HUES48 (cell line): Measurements from ENCODE around the gene ATG4D.
A peak's percentile ranks its signal among the peaks of the same experiment; 100 is the strongest.

Source experiments
- H3K27ac ChIP-seq: one replicate; pipeline ENCODE4 v1.7.0; 2013; ENCODE audit warnings: low read depth, low read length, inconsistent platforms
- H3K27me3 ChIP-seq: 2 replicates; pipeline ENCODE4 v1.6.1; 2013; ENCODE audit warnings: mild to moderate bottlenecking, low read length; ENCODE audit not compliant: control insufficient read depth, insufficient read depth
- H3K36me3 ChIP-seq: 2 replicates; pipeline ENCODE4 v1.6.1; 2013; ENCODE audit warnings: low read length; ENCODE audit not compliant: control insufficient read depth, insufficient read depth
- H3K4me1 ChIP-seq: 2 replicates; pipeline ENCODE4 v1.6.1; 2013; ENCODE audit warnings: mild to moderate bottlenecking, low read length; ENCODE audit not compliant: control insufficient read depth, insufficient read depth
- H3K4me3 ChIP-seq: 2 replicates; pipeline ENCODE4 v1.5.1; 2013; ENCODE audit warnings: mild to moderate bottlenecking, low read depth, low read length
- H3K9ac ChIP-seq: 2 replicates; pipeline ENCODE4 v1.6.1; 2013; ENCODE audit warnings: mild to moderate bottlenecking, low read depth, low read length, moderate library complexity
- H3K9me3 ChIP-seq: 2 replicates; pipeline ENCODE4 v1.6.1; 2013; ENCODE audit warnings: low read length; ENCODE audit not compliant: control insufficient read depth, insufficient read depth

ATG4D gene

DNA sequence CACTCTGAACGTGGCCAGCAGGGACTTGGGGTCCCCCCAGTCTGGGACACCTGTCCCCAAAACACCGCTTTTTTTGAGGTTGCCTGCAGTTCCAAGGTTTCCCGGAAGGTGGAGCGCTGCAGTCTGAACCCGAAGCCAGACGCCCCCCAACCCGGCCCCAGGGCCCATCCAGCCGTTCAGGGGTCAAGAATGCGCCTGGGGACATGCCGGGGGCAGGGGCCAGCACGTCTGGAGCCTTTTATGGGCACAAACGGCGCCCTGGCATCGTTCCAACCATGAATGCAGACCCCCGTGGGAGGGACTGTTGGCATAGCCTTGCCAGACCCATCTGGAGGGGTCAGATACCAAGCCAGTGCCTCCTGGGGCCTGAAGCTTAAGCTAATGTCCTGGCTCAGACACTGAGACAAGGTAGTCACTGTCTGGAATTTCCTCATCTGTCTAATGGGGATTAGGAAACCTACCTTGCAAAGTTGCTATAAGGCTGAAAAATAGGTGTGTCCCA lies 33.4 kb upstream of the ATG4D start:
- H3K36me3 ChIP-seq = no peaks in the 10 kb centered on the region
- H3K27ac ChIP-seq = no peak overlapping the region
- H3K4me3 ChIP-seq = no peak overlapping the region
- H3K9me3 ChIP-seq = no peaks in the 10 kb centered on the region
- H3K9ac ChIP-seq = no peak overlapping the region
- H3K27me3 ChIP-seq = peaks cover 29% of the 10 kb centered on the region
- peaks cover 3% of the 10 kb centered on the region; the same call in 1 of the 2 replicates for H3K4me1 ChIP-seq

DNA sequence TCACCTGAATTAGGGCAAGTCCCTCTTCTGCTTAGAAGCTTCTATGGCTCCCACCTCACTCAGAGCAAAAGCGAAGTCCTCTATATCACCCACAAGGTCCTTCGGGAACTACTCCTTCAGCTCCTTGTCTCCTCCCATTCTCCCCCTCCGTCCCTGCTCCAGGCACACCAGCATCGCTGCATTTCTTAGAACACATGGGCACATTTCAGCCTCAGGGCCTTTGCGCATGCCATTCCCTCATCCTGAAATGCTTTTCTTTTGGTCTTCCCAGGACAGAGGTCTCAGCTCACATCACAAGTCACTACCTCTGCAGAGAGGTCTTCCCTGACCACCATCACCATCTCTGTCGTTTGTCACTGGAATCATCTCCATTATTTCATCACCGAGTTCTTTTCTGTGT lies 30.5 kb upstream of the ATG4D start:
- Histone ChIP-seq H3K9me3 (no peaks in the 10 kb centered on the region), H3K4me3 (no peak overlapping the region), H3K4me1 (peaks cover 9% of the 10 kb centered on the region; the same call in 1 of the 2 replicates), H3K9ac (no peak overlapping the region), H3K27ac (no peak overlapping the region), H3K27me3 (peaks cover 58% of the 10 kb centered on the region), H3K36me3 (no peaks in the 10 kb centered on the region)

- H3K27me3 ChIP-seq = peaks cover 71% of the 10 kb centered on the region
- H3K4me1 ChIP-seq = peaks cover 9% of the 10 kb centered on the region; the same call in 1 of the 2 replicates
- 0 out of 2 replicates have a peak overlapping the region, but pooled peaks have one; percentile 5 for H3K9ac ChIP-seq
- no peak overlapping the region for H3K27ac ChIP-seq
- peak overlapping the region; percentile 56 for H3K4me3 ChIP-seq
- H3K9me3 ChIP-seq = no peaks in the 10 kb centered on the region
- H3K36me3 ChIP-seq = no peaks in the 10 kb centered on the region
These were observed 29.2 kb upstream of the ATG4D start for GRCh38 chr19:10514211-10515145.

GRCh38 chr19:10516064-10516385 lies 27.7 kb upstream of the ATG4D start:
- no peaks in the 10 kb centered on the region for H3K36me3 ChIP-seq
- peaks cover 71% of the 10 kb centered on the region for H3K27me3 ChIP-seq
- H3K9ac ChIP-seq = no peak overlapping the region
- H3K4me1 ChIP-seq = peaks cover 9% of the 10 kb centered on the region; the same call in 1 of the 2 replicates
- no peak overlapping the region for H3K27ac ChIP-seq
- H3K4me3 ChIP-seq = no peak overlapping the region
- H3K9me3 ChIP-seq = no peaks in the 10 kb centered on the region

DNA sequence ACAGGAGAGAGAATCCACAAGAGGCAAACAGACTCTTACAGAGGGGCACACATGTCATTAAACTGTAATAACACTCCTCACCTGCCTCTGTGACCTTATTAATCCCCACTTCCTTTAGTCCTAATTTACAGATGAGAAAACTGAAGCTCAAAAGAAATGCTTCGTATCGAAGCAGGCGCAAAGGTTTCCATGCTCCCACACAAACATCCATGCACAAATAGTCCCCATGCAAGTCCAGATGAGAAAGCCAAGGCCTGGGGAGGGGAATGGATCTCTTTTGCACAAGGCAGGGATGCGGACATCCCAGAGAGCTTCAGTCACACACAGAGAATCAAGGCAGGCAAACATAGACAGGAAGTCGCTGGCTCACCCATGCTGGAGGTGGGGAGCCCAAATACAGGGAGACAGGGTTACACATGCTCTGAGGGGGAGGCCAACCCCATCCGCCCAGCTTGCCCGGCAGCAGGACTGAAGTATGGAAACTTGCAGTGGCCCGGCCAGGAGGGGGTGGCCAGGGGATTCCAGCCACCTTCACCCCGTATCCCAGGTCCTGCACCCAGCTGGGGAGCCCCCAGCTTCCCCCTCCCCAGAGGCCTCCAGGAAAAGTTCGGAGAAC lies 26.9 kb upstream of the ATG4D start:
- no peaks in the 10 kb centered on the region for H3K9me3 ChIP-seq
- peaks cover 9% of the 10 kb centered on the region; the same call in 1 of the 2 replicates for H3K4me1 ChIP-seq
- no peak overlapping the region for H3K27ac ChIP-seq
- peaks cover 71% of the 10 kb centered on the region for H3K27me3 ChIP-seq
- peak overlapping the region; percentile 78 for H3K4me3 ChIP-seq
- no peaks in the 10 kb centered on the region for H3K36me3 ChIP-seq
- H3K9ac ChIP-seq = no peak overlapping the region

DNA sequence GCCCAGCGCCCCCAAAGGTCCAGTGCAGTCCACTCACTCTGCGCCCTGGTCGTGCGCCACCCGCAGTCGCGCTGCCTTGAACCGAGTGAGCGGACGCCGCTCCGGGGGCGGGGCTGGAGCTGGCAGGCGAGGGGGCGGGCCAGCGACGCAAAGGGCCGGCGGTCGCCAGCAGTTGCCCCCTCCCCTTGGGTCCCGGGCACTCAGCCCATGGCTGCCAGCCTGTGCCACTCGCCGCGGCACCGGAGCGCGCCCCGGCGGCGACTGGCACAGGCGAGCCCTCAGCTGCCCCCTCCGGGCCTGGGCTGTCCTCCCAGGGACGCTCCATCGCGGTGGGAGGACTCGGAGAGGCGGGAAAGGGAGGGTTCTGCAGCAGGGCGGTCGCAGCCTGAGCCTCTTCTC lies 26.3 kb upstream of the ATG4D start, which contains the start of gene S1PR5:
TSS of gene S1PR5 (minus strand) at position 87 of the 399 bp plus-strand sequence. CDS start 2,436 bp downstream, outside the sequence.
- H3K36me3 ChIP-seq = no peaks in the 10 kb centered on the region
- H3K27me3 ChIP-seq = peaks cover 71% of the 10 kb centered on the region
- H3K9ac ChIP-seq = no peak within 1 kb of the TSS
- peak within 1 kb of the TSS; percentile 78 for H3K4me3 ChIP-seq
- H3K9me3 ChIP-seq = no peaks in the 10 kb centered on the region
- no peak within 1 kb of the TSS for H3K27ac ChIP-seq
- H3K4me1 ChIP-seq = peaks cover 9% of the 10 kb centered on the region; the same call in 1 of the 2 replicates

DNA sequence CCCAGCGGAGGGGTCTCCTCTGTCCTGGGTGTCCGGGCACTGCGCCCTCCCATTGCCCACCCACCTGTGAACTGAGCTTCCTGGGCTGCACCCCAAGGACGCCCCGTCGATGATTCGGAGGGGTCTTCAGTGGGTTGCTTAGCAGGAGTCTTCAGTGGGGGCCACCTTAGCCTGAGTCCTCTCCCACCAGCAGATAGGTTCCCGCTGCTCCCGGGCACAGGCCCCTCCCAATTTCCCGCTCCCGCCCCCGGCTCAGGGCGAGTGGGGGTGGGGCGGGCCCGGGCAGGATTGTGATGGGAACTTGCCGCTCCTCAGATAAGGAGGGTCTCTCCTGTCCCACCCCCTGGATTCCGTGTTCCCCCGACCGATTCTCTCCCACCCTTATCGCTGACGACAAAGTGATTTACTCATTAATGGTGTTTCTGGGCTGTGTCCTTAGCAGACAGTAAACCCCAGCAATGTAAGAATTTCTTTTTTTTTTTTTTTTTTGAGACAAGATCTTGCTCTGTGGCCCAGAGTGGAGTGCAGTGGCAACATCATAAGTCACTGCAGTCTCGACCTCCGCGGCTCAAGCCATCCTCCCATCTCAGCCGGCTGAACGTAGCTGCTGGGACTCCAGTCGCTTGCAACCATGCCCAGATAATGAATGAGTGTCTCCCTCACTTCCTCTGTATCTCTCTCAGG lies 25.8 kb upstream of the ATG4D start:
- Histone ChIP-seq H3K4me1 (peaks cover 9% of the 10 kb centered on the region; the same call in 1 of the 2 replicates), H3K36me3 (no peaks in the 10 kb centered on the region), H3K9ac (no peak overlapping the region), H3K4me3 (peak overlapping the region; percentile 78), H3K9me3 (no peaks in the 10 kb centered on the region), H3K27ac (no peak overlapping the region), H3K27me3 (peaks cover 66% of the 10 kb centered on the region)

DNA sequence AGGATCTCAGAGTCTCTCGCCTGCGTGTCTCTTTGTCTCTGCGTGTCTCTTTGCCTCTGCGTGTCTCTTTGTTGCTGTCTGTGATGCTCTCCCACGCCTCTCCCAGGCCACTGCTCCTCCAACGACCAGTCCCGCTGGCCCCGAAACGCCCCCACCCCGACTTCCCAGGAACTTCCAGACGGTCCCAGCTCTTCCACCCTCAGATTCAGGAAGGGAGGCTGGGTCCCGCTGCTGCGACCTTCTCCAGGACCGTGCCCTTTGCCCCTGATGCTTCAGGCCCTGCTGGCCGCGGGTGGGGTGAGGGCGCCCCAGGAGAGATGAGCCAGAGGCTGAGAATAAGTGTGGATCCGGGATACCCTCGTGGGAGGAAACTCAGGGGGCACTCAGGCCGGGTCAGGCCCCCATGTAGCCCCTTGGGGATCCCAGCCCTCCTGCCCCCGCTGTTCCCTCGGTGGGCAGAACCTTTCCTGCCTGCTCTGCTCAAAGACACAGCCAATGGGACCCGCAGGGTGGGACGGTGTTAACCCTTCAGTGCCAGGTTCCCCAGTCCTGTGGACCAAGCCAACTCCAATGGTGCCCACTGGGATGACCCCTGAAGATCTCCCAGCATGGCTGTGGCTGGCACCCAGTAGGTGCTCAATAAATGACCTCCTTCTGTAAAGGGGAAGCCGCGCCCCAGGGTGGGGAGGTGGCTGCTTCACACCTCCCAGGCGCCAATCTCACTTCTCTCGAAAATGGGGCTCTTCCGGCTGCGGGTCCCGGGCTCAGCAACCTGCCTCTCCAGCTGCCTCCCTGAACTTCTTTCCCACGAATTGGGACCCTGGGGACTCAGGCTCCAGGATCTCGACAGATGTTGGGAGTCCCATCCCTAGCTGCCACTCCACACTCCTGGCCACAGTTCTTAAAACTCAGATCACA lies 25.0 kb upstream of the ATG4D start:
- Histone ChIP-seq H3K9ac (no peak overlapping the region), H3K4me3 (peak overlapping the region; percentile 78)

GRCh38 chr19:10519421-10519820 lies 24.3 kb upstream of the ATG4D start:
- H3K4me3 ChIP-seq = no peak overlapping the region
- no peaks in the 10 kb centered on the region for H3K36me3 ChIP-seq
- peaks cover 51% of the 10 kb centered on the region for H3K27me3 ChIP-seq
- H3K27ac ChIP-seq = no peak overlapping the region
- no peak overlapping the region for H3K9ac ChIP-seq
- H3K4me1 ChIP-seq = peaks cover 9% of the 10 kb centered on the region; the same call in 1 of the 2 replicates
- H3K9me3 ChIP-seq = no peaks in the 10 kb centered on the region

More for the DNA sequence above, 25.0 kb upstream of the ATG4D start:
- Histone ChIP-seq H3K9me3 (no peaks in the 10 kb centered on the region), H3K27ac (no peak overlapping the region), H3K4me1 (peaks cover 9% of the 10 kb centered on the region; the same call in 1 of the 2 replicates), H3K27me3 (peaks cover 58% of the 10 kb centered on the region), H3K36me3 (no peaks in the 10 kb centered on the region)
